Loucy (cell line): ENCODE results near the gene MEF2B.

Source experiments
- H2AFZ ChIP-seq: fragments of 200-600 bp; sonication (generic); 2 replicates; pipeline ENCODE4 v1.6.0; 2016; ENCODE audit warnings: antibody characterized with exemption, mild to moderate bottlenecking, low read length, moderate library complexity
- H3F3A ChIP-seq: fragments of 200-600 bp; 2 replicates; pipeline ENCODE4 v1.6.0; 2016; ENCODE audit warnings: antibody characterized with exemption, low read depth, mild to moderate bottlenecking
- H3K27me3 ChIP-seq: fragments of 200-600 bp; sonication (generic); 2 replicates; pipeline ENCODE4 v1.6.1; 2014; ENCODE audit warnings: low read length, mild to moderate bottlenecking; ENCODE audit not compliant: insufficient read depth, poor library complexity, severe bottlenecking
- H3K36me3 ChIP-seq: fragments of 200-600 bp; sonication (generic); 2 replicates; pipeline ENCODE4 v1.6.1; 2016; ENCODE audit warnings: low read length; ENCODE audit not compliant: insufficient read depth
- H3K4me1 ChIP-seq: fragments of 200-600 bp; sonication (generic); 2 replicates; pipeline ENCODE4 v1.5.1; 2014; ENCODE audit warnings: low read length, mild to moderate bottlenecking; ENCODE audit not compliant: insufficient read depth, poor library complexity, severe bottlenecking
- H3K4me2 ChIP-seq: fragments of 200-600 bp; sonication (generic); 2 replicates; pipeline ENCODE4 v1.6.0; 2014; ENCODE audit warnings: antibody characterized with exemption, low read length, low read depth, mild to moderate bottlenecking; ENCODE audit not compliant: poor library complexity, severe bottlenecking
- H3K4me3 ChIP-seq: fragments of 200-600 bp; sonication (generic); 2 replicates; pipeline ENCODE4 v1.5.1; 2014; ENCODE audit warnings: low read length, mild to moderate bottlenecking, mixed read lengths; ENCODE audit not compliant: poor library complexity, severe bottlenecking
- H3K79me2 ChIP-seq: fragments of 200-600 bp; sonication (generic); 2 replicates; pipeline ENCODE4 v1.6.1; 2014; ENCODE audit warnings: low read length; ENCODE audit not compliant: insufficient read depth
- H3K9ac ChIP-seq: fragments of 200-600 bp; sonication (generic); 2 replicates; pipeline ENCODE4 v1.6.0; 2014; ENCODE audit warnings: mild to moderate bottlenecking, low read depth, low read length, moderate library complexity; ENCODE audit not compliant: poor library complexity, severe bottlenecking
- H3K9me2 ChIP-seq: fragments of 200-600 bp; sonication (generic); replicated peaks from 2 replicates; pipeline ENCODE4 v1.6.1; 2016; ENCODE audit warnings: low read depth, low read length, mixed read lengths
- H3K9me3 ChIP-seq: fragments of 200-600 bp; sonication (generic); 2 replicates; pipeline ENCODE4 v1.6.1; 2014; ENCODE audit warnings: mild to moderate bottlenecking, antibody characterized with exemption, low read length, low read depth; ENCODE audit not compliant: insufficient read depth
- H4K20me1 ChIP-seq: fragments of 200-600 bp; sonication (generic); 2 replicates; pipeline ENCODE4 v1.6.0; 2014; ENCODE audit warnings: antibody characterized with exemption, low read length, mild to moderate bottlenecking; ENCODE audit not compliant: insufficient read depth, poor library complexity, severe bottlenecking
- EZH2phosphoT487 ChIP-seq: fragments of 200-600 bp; IDR thresholded peaks from 2 replicates; pipeline ENCODE4 v1.6.1; 2018; ENCODE audit warnings: antibody characterized with exemption, mild to moderate bottlenecking, moderate library complexity, borderline replicate concordance
- TF ChIP-seq, protein P1 (sequence below): fragments of 200-600 bp; sonication (generic); conservative IDR thresholded peaks from 2 replicates; pipeline ENCODE4 v1.5.1; 2014; ENCODE audit warnings: mild to moderate bottlenecking, antibody characterized with exemption, low read length

Gene MEF2B

DNA sequence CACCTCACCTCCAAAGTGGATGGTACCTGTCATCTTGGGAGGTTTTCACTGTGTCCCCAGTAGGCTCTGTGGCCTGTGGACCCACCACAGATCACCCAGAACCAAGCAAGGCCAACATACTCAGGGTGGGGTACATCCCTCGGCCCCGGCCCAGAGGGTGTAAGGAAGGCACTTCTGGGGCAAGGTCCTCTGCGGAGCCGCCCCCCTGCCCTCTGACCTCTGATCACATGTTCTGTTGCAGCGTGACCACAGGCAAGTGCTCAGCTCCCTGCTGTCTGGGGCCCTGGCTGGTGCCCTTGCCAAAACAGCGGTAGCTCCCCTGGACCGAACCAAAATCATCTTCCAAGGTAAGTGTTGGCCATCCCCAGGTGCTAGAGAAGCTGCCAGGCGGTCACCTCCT is 68.5 kb downstream of the MEF2B start:
- H3K4me1 ChIP-seq: no peaks in the 10 kb centered on the region
- no peaks in the 10 kb centered on the region for H3K27me3 ChIP-seq

DNA sequence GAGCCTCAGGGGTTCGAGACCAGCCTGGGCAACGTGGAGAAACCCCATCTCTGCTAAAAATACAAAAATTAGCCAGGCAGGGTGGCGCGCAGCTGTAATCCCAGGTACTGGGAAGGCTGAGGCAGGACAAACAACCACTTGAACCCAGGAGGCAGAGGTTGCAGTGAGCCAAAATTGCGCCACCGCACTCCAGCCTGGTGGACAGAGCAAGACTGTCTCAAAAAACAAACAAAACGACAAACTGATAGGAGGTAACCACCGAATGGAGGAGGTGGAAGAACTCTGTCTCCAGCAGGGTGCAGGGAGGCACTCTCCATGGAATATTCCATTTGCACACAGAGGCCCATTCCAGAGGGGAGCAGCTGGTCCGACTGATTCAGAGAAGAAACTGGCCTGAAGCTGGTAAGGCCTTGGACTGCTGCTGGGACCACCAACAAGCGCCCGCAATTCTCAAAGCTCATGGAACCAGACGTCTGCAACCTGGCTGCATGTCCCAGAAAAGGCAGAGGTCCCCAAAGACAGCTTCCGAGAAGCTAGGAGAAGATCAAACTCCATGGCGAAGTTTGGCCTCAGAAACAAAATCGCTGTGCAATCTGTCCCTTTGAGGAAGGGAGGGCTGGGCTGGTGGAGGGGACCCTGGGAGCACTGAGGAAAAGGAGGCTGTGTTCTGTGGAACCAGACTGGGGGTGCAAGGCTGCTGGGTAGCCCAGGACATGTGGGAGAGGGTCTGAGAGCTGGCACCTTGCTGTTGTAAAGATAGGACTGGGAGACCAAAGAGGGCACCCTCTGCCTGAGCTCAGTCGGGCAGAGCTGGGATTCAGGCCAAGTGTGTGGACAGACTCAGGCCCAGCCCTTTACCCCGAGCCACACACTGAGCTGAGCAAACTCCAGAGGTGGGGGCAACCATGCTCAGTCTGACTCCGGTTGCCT is 71.1 kb downstream of the MEF2B start:
- peaks cover 7% of the 10 kb centered on the region; the same call in 1 of the 2 replicates for H3K36me3 ChIP-seq
- no peaks in the 10 kb centered on the region for H3K27me3 ChIP-seq
- no peaks in the 10 kb centered on the region for H3K9me2 ChIP-seq
- H3K79me2 ChIP-seq: no peaks in the 10 kb centered on the region
- no peak overlapping the region for H3K4me3 ChIP-seq
- H3F3A ChIP-seq: no peaks in the 10 kb centered on the region
- no peaks in the 10 kb centered on the region for H3K9me3 ChIP-seq
- H2AFZ ChIP-seq: no peak overlapping the region
- H3K4me2 ChIP-seq: no peak overlapping the region
- no peaks in the 10 kb centered on the region for H3K4me1 ChIP-seq
- no peak for TF ChIP-seq EZH2phosphoT487
- TF ChIP-seq, protein P1, sequence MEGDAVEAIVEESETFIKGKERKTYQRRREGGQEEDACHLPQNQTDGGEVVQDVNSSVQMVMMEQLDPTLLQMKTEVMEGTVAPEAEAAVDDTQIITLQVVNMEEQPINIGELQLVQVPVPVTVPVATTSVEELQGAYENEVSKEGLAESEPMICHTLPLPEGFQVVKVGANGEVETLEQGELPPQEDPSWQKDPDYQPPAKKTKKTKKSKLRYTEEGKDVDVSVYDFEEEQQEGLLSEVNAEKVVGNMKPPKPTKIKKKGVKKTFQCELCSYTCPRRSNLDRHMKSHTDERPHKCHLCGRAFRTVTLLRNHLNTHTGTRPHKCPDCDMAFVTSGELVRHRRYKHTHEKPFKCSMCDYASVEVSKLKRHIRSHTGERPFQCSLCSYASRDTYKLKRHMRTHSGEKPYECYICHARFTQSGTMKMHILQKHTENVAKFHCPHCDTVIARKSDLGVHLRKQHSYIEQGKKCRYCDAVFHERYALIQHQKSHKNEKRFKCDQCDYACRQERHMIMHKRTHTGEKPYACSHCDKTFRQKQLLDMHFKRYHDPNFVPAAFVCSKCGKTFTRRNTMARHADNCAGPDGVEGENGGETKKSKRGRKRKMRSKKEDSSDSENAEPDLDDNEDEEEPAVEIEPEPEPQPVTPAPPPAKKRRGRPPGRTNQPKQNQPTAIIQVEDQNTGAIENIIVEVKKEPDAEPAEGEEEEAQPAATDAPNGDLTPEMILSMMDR: no peak
- H3K9ac ChIP-seq: no peak overlapping the region
- H4K20me1 ChIP-seq: no peaks in the 10 kb centered on the region

More for the DNA sequence above, 68.5 kb downstream of the MEF2B start:
- no peaks in the 10 kb centered on the region for H3K79me2 ChIP-seq
- H3K4me3 ChIP-seq: no peak overlapping the region
- no peak overlapping the region for H3K9ac ChIP-seq
- no peaks in the 10 kb centered on the region for H3K9me2 ChIP-seq
- no peak overlapping the region for H3K4me2 ChIP-seq
- H2AFZ ChIP-seq: no peak overlapping the region
- peaks cover 10% of the 10 kb centered on the region; the same call in 1 of the 2 replicates for H3K36me3 ChIP-seq
- H3F3A ChIP-seq: no peaks in the 10 kb centered on the region
- TF ChIP-seq EZH2phosphoT487: no peak
- TF ChIP-seq, protein P1: no peak
- H4K20me1 ChIP-seq: no peaks in the 10 kb centered on the region
- no peaks in the 10 kb centered on the region for H3K9me3 ChIP-seq

DNA sequence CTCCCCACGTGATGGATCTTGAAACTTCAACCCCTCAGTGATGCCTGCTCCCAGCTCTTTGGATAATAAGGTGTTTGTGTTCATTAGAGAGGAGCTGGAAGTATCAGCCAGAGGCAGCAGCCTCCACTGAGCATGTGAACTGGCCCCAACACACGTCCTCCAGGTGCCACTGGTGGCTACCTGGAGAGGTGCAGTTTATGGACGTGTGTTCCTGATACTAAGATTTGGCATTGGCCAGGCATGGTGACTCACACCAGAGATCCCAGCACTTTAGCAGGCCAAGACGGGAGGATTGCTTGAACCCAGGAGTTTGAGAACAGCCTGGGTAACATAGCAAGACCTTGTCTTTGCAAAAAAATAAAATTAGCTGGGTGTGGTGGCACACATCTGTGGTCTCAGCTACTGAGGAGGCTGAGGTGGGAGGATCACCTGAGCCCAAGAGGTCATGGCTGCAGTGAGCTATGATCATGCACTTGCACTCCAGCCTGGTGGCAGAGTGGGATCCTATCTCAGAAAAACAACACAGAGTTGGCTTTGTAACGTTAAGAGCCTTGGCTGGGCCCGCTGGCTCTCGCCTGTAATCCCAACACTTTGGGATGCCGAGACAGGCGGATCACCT is 71.9 kb downstream of the MEF2B start:
- no peaks in the 10 kb centered on the region for H3K9me2 ChIP-seq
- no peaks in the 10 kb centered on the region for H3K4me1 ChIP-seq
- H3F3A ChIP-seq: no peaks in the 10 kb centered on the region
- no peaks in the 10 kb centered on the region for H3K79me2 ChIP-seq
- H2AFZ ChIP-seq: no peak overlapping the region
- no peak overlapping the region for H3K9ac ChIP-seq
- H3K9me3 ChIP-seq: no peaks in the 10 kb centered on the region
- no peak overlapping the region for H3K4me3 ChIP-seq
- peaks cover 7% of the 10 kb centered on the region; the same call in 1 of the 2 replicates for H3K36me3 ChIP-seq
- no peak overlapping the region for H3K4me2 ChIP-seq
- H4K20me1 ChIP-seq: no peaks in the 10 kb centered on the region
- TF ChIP-seq, protein P1: no peak
- TF ChIP-seq EZH2phosphoT487: no peak
- H3K27me3 ChIP-seq: no peaks in the 10 kb centered on the region
